Skeletal muscle tissue (tissue), 4 donors: ENCODE measurements around the gene TAS2R13. TPM values are rescaled to one million over a fixed set of nuclear protein-coding genes. Genes with fewer than 3 reads are reported as not detected.

Experiments
- H3K27ac ChIP-seq: one replicate; pipeline ENCODE4 v1.7.0; 2013; ENCODE audit warnings: mild to moderate bottlenecking, low read depth, low read length, inconsistent platforms
- H3K27me3 ChIP-seq, 3 donors: one replicate each; pipeline ENCODE4 v1.7.0; 2013; ENCODE audit warnings: low read length in 3 of 3; ENCODE audit not compliant: control insufficient read depth in 3 of 3, insufficient read depth in 3 of 3
- H3K36me3 ChIP-seq, 3 donors: one replicate each; pipeline ENCODE4 v1.7.0; 2013; ENCODE audit warnings: low read length in 3 of 3; ENCODE audit not compliant: control insufficient read depth in 3 of 3, insufficient read depth in 3 of 3
- H3K4me1 ChIP-seq, 3 donors: one replicate each; pipeline ENCODE4 v1.7.0; 2013; ENCODE audit warnings: low read length in 3 of 3, mild to moderate bottlenecking in 3 of 3; ENCODE audit not compliant: control insufficient read depth in 3 of 3, insufficient read depth in 3 of 3
- H3K4me3 ChIP-seq, 3 donors: one replicate each; pipeline ENCODE4 v1.7.0; 2013; ENCODE audit warnings: low read length in 3 of 3
- H3K9ac ChIP-seq, 3 donors: one replicate each; pipeline ENCODE4 v1.7.0; 2013; ENCODE audit warnings: low read length in 3 of 3, mild to moderate bottlenecking in 3 of 3, moderate library complexity in 2 of 3, low read depth in 1 of 3
- H3K9me3 ChIP-seq, 3 donors: one replicate each; pipeline ENCODE4 v1.7.0; 2013; ENCODE audit warnings: low read length in 3 of 3; ENCODE audit not compliant: control insufficient read depth in 3 of 3
- total RNA-seq: library from RNA; depleted of rRNA; stranded (reverse); fragments of >200 nt; gene quantifications from one replicate; pipeline ENCODE4 v1.2.3, GENCODE V29; 2014
- donor health status: Osteomylitis.

The TAS2R13 gene, protein sequence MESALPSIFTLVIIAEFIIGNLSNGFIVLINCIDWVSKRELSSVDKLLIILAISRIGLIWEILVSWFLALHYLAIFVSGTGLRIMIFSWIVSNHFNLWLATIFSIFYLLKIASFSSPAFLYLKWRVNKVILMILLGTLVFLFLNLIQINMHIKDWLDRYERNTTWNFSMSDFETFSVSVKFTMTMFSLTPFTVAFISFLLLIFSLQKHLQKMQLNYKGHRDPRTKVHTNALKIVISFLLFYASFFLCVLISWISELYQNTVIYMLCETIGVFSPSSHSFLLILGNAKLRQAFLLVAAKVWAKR
- total RNA-seq: 4.2 TPM

DNA sequence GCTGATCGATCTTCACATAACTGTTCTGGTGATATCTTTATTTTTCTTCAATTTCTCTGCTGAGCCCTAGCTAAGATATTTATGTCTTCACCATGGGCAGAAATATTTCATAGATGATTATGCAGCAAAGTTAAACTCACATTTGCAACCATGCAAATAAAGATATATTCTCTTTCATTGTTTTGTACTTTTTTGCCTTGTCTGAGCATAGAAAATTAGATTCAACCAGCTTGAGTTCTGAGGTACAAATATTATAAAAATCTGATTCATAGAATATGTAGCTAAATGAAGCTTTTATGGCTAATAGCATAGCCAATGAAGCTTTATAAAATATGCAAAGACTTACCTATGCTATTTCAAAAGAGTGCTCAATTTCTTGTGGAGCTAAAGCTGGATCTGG is at the start of gene TAS2R13:
TAS2R13 (minus strand) TSS at position 101 of the 400 bp plus-strand sequence. CDS start 264 bp downstream, outside the sequence.
- Histone ChIP-seq H3K27ac (no peak within 1 kb of the TSS), H3K4me1 (no peaks in the 10 kb centered on the region), H3K9ac (no peak within 1 kb of the TSS), H3K27me3 (no peaks in the 10 kb centered on the region), H3K36me3 (no peaks in the 10 kb centered on the region), H3K9me3 (peaks cover 0 to 3% (median 0%) of the 10 kb centered on the region in 3 donors), H3K4me3 (no peak within 1 kb of the TSS)

DNA sequence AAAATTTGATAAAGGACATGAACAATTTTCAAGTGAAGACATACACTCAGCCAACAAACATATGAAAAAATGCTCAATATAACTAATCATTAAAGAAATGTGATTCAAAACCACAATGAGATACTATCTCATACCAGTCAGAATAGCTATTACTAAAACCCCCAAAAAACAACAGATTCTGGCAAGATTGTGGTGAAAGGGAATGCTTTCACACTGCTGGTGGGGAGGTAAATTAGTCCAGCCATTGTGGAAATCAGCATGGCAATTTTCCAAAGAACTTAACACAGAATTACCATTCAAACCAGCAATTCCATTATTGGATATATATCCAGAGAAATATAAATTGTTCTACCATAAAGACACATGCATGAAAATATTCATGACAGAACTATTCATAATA is 48.4 kb upstream of the TAS2R13 start:
- Histone ChIP-seq H3K4me1 (peaks cover 0 to 1% (median 0%) of the 10 kb centered on the region in 3 donors), H3K36me3 (no peaks in the 10 kb centered on the region), H3K9me3 (no peaks in the 10 kb centered on the region), H3K27me3 (no peaks in the 10 kb centered on the region), H3K9ac (no peak overlapping the region), H3K4me3 (no peak overlapping the region), H3K27ac (no peak overlapping the region)

DNA sequence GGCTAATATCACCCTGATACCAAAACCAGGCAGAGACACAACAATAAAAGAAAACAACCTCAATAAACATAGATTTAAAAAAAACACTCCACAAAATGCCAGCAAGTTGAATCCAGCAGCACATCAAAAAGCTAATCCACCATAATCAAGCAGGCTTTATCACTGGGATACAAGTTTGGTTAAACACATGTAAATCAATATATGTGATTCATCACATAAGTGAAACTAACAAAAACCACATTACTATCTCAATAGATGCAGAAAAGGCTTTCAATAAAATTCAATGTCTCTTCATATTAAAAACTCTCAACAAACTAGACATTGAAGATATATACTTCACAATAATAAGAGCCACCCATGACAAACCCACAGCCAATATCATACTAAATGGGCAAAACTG is 46.7 kb upstream of the TAS2R13 start:
- H3K9ac ChIP-seq: no peak overlapping the region
- no peaks in the 10 kb centered on the region for H3K9me3 ChIP-seq
- no peaks in the 10 kb centered on the region for H3K36me3 ChIP-seq
- H3K27me3 ChIP-seq: no peaks in the 10 kb centered on the region
- H3K4me1 ChIP-seq: peaks cover 0 to 4% (median 0%) of the 10 kb centered on the region in 3 donors
- H3K4me3 ChIP-seq: no peak overlapping the region
- no peak overlapping the region for H3K27ac ChIP-seq

DNA sequence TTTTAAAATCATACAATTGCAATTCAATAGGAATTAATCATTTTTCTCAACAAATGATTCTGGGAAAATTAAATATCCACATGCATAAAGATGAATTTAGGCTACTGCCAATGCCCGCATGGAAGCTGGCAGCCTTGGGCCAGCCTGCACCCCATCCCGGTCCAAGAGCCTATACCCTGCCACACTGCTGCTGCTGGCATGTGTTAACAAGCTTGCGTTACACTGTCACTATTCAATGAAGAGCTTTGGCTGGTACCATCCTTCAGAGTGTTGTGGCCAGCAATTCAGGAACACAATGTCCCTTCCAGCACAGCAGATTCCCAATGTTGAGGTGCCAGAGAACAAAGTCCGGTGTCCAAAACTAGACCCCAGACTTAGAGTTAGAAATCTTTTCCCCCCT is 43.3 kb upstream of the TAS2R13 start:
- Histone ChIP-seq H3K27me3 (no peaks in the 10 kb centered on the region), H3K4me1 (peaks cover 0 to 4% (median 0%) of the 10 kb centered on the region in 3 donors), H3K9ac (no peak overlapping the region), H3K9me3 (no peaks in the 10 kb centered on the region), H3K36me3 (peaks cover 0 to 4% (median 0%) of the 10 kb centered on the region in 3 donors), H3K4me3 (no peak overlapping the region), H3K27ac (no peak overlapping the region)

DNA sequence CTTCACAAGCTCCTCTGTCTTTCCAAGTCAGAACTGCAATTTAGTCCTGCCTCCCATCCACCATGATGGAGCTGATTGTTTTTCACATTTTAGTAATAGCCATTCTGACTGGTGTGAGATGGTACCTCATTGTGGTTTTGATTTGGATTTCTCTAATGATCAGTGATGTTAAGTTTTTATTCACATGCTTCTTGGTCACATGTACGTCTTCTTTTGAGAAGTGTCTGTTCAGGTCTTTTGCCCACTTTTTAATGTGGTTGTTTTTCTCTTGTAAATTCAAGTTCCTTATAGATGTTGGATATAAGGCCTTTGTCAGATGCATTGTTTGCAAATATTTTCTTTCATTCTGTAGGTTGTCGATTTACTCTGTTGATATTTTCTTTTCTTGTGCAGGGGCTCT is 33.8 kb upstream of the TAS2R13 start:
- Histone ChIP-seq H3K36me3 (no peaks in the 10 kb centered on the region), H3K27ac (no peak overlapping the region), H3K9me3 (no peaks in the 10 kb centered on the region), H3K9ac (no peak overlapping the region), H3K27me3 (no peaks in the 10 kb centered on the region), H3K4me1 (no peaks in the 10 kb centered on the region), H3K4me3 (no peak overlapping the region)

DNA sequence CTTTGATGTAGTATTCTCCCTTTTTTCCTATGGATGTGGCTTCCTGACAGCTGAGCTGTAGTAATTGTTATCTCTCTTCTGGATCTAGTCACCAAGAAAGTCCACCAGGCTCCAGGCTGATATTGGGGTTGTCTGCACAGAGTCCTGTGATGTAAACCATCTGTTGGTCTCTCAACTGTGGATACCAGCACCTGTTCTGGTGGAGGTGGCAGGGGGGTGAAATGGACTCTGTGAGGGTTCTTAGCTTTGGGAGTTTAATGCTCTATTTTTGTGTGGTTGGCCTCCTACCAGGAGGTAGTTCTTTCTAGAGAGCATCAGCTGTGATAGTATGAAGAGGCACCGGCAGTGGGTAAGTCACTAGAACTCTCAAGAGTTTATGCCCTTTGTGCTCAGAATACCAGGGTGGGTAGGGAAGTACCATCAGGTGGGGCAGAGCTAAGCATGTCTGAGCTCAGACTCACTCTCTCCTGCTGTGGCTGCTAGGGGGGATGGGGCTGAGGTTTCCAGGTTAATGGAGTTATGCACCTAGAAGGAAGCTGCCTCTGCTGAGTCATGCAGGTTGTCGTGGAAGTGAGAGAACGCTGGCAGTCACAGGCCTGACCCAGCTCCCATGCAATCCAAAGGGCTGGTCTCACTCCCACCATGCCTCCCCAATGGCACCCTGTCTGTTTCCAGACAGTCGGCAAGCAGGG is 32.7 kb upstream of the TAS2R13 start:
- Histone ChIP-seq H3K27ac (no peak overlapping the region), H3K4me1 (no peaks in the 10 kb centered on the region), H3K27me3 (no peaks in the 10 kb centered on the region), H3K9ac (no peak overlapping the region), H3K4me3 (no peak overlapping the region), H3K9me3 (no peaks in the 10 kb centered on the region), H3K36me3 (no peaks in the 10 kb centered on the region)

DNA sequence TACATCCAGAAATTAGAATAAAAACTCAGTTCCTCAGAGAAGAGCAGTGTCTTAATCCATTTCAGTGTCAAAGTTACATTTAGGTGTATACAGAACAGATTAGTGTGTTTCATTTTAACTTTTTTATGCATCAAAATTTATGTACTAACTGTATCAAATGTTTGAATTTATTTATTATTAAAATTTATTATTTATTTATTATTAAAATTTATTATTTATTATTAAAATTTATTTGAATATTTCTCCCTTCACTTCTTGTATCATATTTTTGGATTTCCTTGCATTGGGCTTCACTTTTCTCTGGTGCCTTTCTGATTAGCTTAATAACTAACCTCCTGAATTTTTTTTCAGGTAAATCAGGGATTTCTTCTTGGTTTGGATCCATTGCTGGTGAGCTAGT is 32.0 kb upstream of the TAS2R13 start:
- Histone ChIP-seq H3K9ac (no peak overlapping the region), H3K4me3 (no peak overlapping the region), H3K27ac (no peak overlapping the region), H3K4me1 (no peaks in the 10 kb centered on the region), H3K36me3 (no peaks in the 10 kb centered on the region), H3K9me3 (no peaks in the 10 kb centered on the region), H3K27me3 (no peaks in the 10 kb centered on the region)

DNA sequence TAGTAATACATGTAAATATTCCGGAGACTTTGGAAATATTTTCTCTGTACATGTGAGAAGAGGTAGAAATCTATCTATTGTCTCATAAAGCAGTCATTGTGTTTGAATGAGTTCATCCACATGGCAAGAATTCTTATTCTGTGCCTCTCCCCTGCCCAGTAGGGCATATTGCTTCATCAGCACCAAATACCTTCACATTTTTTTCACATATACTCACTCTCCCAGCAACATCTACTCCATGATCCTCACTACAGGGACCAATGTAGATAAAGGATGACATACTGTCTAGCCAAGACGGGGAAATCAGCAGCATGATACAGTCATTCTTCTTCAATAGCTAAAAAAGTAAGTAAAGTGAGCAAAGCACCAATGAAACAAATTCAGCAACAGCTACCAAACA is 31.0 kb upstream of the TAS2R13 start:
- H3K9me3 ChIP-seq: no peaks in the 10 kb centered on the region
- no peak overlapping the region for H3K9ac ChIP-seq
- no peaks in the 10 kb centered on the region for H3K4me1 ChIP-seq
- no peak overlapping the region for H3K27ac ChIP-seq
- no peaks in the 10 kb centered on the region for H3K27me3 ChIP-seq
- no peaks in the 10 kb centered on the region for H3K36me3 ChIP-seq
- no peak overlapping the region for H3K4me3 ChIP-seq

DNA sequence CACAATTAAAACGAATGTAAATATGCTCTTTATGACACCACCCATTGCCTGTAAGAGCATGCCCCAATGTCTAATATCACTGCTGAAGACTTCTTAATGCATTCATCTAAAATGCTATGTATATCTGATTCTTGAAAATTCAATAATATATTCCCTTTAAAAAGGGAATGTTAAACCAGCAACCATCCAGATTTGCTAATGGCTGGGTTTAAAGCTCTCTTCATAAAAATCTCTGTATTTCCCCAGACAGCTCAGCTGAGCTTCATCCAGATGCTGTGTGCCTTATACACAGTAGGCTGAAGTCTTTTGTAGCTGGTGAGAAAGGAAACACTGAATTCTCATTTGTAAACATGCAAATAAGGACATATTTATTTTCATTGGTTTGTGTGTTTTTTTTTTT is 29.8 kb upstream of the TAS2R13 start, which contains the start of gene TAS2R14:
TAS2R14 (minus strand) TSS at position 101 of the 400 bp plus-strand sequence; CDS start at position 45, 56 bp downstream.
- Histone ChIP-seq H3K27ac (no peak within 1 kb of the TSS), H3K4me3 (no peak within 1 kb of the TSS), H3K4me1 (no peaks in the 10 kb centered on the region), H3K36me3 (no peaks in the 10 kb centered on the region), H3K9me3 (no peaks in the 10 kb centered on the region), H3K9ac (no peak within 1 kb of the TSS), H3K27me3 (no peaks in the 10 kb centered on the region)

DNA sequence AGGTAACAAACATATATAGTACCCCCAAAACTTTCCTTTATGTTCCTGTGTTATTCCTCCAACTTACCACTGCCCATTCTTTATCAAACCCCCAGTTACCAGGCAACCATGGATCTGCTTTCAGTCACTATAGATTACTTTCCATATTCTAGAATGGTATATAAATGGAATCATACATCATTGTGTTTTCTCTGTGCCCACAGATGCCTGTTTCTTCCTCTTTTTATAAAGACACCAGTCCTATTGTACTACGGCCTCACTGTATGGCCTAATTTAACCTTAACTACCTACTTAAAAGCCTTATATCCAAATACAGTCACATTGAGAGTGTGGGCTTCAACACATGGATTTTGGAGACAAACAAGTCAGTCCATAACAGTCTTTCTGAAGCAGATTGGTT is 27.1 kb upstream of the TAS2R13 start:
- H3K27ac ChIP-seq: no peak overlapping the region
- H3K4me3 ChIP-seq: no peak overlapping the region
- no peak overlapping the region for H3K9ac ChIP-seq
- H3K36me3 ChIP-seq: no peaks in the 10 kb centered on the region
- no peaks in the 10 kb centered on the region for H3K27me3 ChIP-seq
- H3K9me3 ChIP-seq: no peaks in the 10 kb centered on the region
- H3K4me1 ChIP-seq: no peaks in the 10 kb centered on the region
